ENCODE results near the gene SLC4A2.

SLC4A2 gene

DNA sequence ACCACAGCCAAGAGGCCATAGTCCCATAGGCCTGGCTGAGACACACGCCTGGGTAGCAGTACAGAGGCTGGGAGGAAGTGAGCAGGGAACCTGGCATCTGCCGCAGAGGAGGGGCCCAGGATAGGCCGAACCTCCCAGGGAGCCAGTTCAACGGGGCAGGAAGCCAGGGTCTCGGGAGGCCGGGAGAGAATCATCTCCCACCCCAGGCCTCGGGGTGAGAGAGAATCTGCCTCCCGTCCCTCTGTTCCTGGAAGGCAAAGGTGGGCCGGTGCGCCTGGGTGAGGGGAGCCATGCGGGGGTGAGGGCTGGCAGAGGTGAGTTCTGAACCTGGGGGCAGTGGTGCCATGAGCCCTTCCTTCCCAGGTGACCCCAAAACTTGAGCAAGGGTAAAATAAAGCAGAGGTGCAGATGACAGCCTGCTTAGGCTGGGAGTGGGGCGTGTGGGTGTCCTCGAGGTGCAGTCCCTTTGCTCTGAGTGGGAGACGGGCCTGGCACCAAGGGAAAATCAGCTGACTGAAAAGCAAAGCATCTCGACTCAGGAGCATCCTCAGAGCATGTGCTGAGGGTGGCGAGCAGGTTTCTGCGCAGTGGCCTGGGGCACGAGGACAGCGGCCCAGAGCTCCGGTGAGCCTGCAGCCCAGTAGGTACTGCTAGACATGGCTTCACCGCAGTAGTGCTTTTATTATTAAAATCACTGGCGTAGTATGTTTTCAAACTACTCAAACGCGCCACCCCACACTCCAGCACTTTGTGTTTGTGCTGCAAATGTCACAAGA, 42.4 kb downstream of the SLC4A2 start:
- Histone ChIP-seq H3K27me3 (ENCODE audit: insufficient read depth, poor library complexity, severe bottlenecking) (no peaks in the 10 kb centered on the region), H3K4me3 (replicated peaks; ENCODE audit: insufficient read depth, low read length) (no peak overlapping the region), H3K27ac (replicated peaks) (no peak overlapping the region)
- DNase-seq (ENCODE audit: low read depth in 1 of 2, low spot score in 1 of 2): no peak
- TF ChIP-seq, protein P1, sequence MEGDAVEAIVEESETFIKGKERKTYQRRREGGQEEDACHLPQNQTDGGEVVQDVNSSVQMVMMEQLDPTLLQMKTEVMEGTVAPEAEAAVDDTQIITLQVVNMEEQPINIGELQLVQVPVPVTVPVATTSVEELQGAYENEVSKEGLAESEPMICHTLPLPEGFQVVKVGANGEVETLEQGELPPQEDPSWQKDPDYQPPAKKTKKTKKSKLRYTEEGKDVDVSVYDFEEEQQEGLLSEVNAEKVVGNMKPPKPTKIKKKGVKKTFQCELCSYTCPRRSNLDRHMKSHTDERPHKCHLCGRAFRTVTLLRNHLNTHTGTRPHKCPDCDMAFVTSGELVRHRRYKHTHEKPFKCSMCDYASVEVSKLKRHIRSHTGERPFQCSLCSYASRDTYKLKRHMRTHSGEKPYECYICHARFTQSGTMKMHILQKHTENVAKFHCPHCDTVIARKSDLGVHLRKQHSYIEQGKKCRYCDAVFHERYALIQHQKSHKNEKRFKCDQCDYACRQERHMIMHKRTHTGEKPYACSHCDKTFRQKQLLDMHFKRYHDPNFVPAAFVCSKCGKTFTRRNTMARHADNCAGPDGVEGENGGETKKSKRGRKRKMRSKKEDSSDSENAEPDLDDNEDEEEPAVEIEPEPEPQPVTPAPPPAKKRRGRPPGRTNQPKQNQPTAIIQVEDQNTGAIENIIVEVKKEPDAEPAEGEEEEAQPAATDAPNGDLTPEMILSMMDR (IDR thresholded peaks at IDR 0.05; ENCODE audit: insufficient read depth, low read length): no peak
- TF ChIP-seq GABPA (IDR thresholded peaks at IDR 0.05; ENCODE audit: low read depth) (no peak), SPI1 (IDR thresholded peaks at IDR 0.05; ENCODE audit: borderline replicate concordance, low read depth) (no peak), REST (IDR thresholded peaks at IDR 0.05; ENCODE audit: insufficient replicate concordance, low read depth) (no peak), POLR2AphosphoS5 (IDR thresholded peaks at IDR 0.05; ENCODE audit: low read depth) (no peak)

DNA sequence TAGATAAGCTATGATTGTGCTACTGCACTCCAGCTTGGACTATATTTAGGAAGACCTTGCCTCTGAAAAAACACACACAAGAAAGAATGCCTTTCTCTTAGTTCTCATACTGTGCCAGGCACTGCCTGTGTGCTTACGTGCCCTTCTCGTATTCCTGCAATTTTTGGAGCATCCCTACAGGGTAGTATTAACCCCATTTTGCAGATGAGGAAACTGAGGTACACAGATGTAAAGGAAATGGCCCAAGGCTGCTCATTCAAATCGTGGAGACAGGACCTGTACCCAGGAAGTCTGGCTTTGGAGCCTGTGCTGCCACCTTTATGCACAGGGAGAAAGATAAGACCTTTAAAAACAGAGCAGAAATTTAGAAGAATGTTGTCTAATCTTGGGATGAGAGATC, 43.6 kb downstream of the SLC4A2 start:
- H3K27me3 ChIP-seq (ENCODE audit: insufficient read depth, poor library complexity, severe bottlenecking): no peaks in the 10 kb centered on the region
- TF ChIP-seq SPI1 (IDR thresholded peaks at IDR 0.05; ENCODE audit: borderline replicate concordance, low read depth) (no peak), POLR2AphosphoS5 (IDR thresholded peaks at IDR 0.05; ENCODE audit: low read depth) (no peak), GABPA (IDR thresholded peaks at IDR 0.05; ENCODE audit: low read depth) (no peak), REST (IDR thresholded peaks at IDR 0.05; ENCODE audit: insufficient replicate concordance, low read depth) (no peak)
- TF ChIP-seq, protein P1 (IDR thresholded peaks at IDR 0.05; ENCODE audit: insufficient read depth, low read length): no peak
- DNase-seq (ENCODE audit: low read depth in 1 of 2, low spot score in 1 of 2): no peak
- no peak overlapping the region for H3K27ac ChIP-seq (replicated peaks)
- H3K4me3 ChIP-seq (replicated peaks; ENCODE audit: insufficient read depth, low read length): no peak overlapping the region

DNA sequence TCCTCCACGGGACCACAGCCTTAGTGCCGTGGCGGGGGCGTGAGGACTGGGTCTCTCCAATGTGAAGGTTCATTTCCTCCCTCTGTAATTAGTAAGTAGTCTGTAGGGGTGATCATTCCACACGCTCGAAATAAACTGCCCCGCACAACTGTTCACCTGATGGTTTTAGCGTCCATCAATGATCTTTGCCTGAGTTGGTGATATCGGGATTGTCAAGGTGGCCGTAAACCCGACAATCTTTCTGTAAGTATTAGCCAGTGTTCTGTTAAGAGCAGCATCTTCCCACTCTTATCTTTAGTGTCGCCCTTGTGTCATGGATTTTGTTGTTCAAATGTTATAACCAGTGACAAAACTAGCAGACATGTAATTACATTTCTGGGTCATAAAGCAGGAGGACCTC, 44.6 kb downstream of the SLC4A2 start:
- no peak for DNase-seq (ENCODE audit: low read depth in 1 of 2, low spot score in 1 of 2)
- Histone ChIP-seq H3K27me3 (ENCODE audit: insufficient read depth, poor library complexity, severe bottlenecking) (no peaks in the 10 kb centered on the region), H3K4me3 (replicated peaks; ENCODE audit: insufficient read depth, low read length) (no peak overlapping the region), H3K27ac (replicated peaks) (no peak overlapping the region)
- TF ChIP-seq POLR2AphosphoS5 (IDR thresholded peaks at IDR 0.05; ENCODE audit: low read depth) (no peak), GABPA (IDR thresholded peaks at IDR 0.05; ENCODE audit: low read depth) (no peak), REST (IDR thresholded peaks at IDR 0.05; ENCODE audit: insufficient replicate concordance, low read depth) (no peak), SPI1 (IDR thresholded peaks at IDR 0.05; ENCODE audit: borderline replicate concordance, low read depth) (no peak)
- TF ChIP-seq, protein P1 (IDR thresholded peaks at IDR 0.05; ENCODE audit: insufficient read depth, low read length): no peak
